ENCODE data around the gene VAC14. TPM values are rescaled to one million over a fixed set of nuclear protein-coding genes. Genes with fewer than 3 reads are reported as not detected.

Gene VAC14
- total and polyA plus RNA-seq, 2 of the 8 experiments (the other 6 are each of a cell fraction or from before 2014, with no cell fraction given), result 56.0 to 108 TPM

- Histone ChIP-seq H3K27ac (ENCODE audit: low read depth, low read length) (no peak overlapping the region), H3K4me1 (replicated peaks in 1 of 4; ENCODE audit: control insufficient read depth in 3 of 4, insufficient read depth in 4 of 4, low read length in 3 of 4) (no peaks in the 10 kb centered on the region), H2BK20ac (ENCODE audit: low read length) (no peak overlapping the region), H2AFZ (ENCODE audit: low read length) (no peak overlapping the region), H3K36me3 (ENCODE audit: control insufficient read depth in 2 of 4, insufficient read depth in 4 of 4, low read length in 3 of 4) (no peaks in the 10 kb centered on the region), H2BK12ac (ENCODE audit: low read depth, low read length) (no peak overlapping the region), H2AK5ac (ENCODE audit: low read depth, low read length) (no peak overlapping the region), H3K79me2 (ENCODE audit: control insufficient read depth in 1 of 2, insufficient read depth in 2 of 2, low read length in 2 of 2) (no peaks in the 10 kb centered on the region), H3K4me2 (ENCODE audit: insufficient read depth in 1 of 2, low read depth in 2 of 2, low read length in 2 of 2) (no peak overlapping the region), H4K20me1 (replicated peaks in 1 of 2; ENCODE audit: control insufficient read depth in 1 of 2, insufficient read depth in 2 of 2, low read length in 2 of 2) (no peaks in the 10 kb centered on the region), H2BK120ac (replicated peaks; ENCODE audit: low read depth, low read length) (no peak overlapping the region), H3K4me3 (ENCODE audit: extremely low read depth in 1 of 4, insufficient read depth in 2 of 4, low read depth in 3 of 4, low read length in 4 of 4) (no peak overlapping the region), H2BK5ac (ENCODE audit: low read depth, low read length) (no peak overlapping the region), H3K14ac (ENCODE audit: insufficient read length) (no peak overlapping the region), H3K56ac (replicated peaks; ENCODE audit: insufficient read length, low read depth, low read length) (no peak overlapping the region), H3K9me3 (ENCODE audit: insufficient read depth in 2 of 2, low read depth in 1 of 2, low read length in 1 of 2) (no peaks in the 10 kb centered on the region), H3K23me2 (ENCODE audit: low read depth, low read length) (no peaks in the 10 kb centered on the region; the same call in 1 of the 2 replicates), H3K79me1 (ENCODE audit: low read depth, low read length) (no peaks in the 10 kb centered on the region), H4K91ac (replicated peaks; ENCODE audit: insufficient read length, low read length) (no peak overlapping the region), H4K5ac (ENCODE audit: insufficient read length, low read depth, low read length) (no peak overlapping the region), H4K8ac (ENCODE audit: extremely low read depth, insufficient read depth, low read length) (no peak overlapping the region), H3K4ac (replicated peaks; ENCODE audit: insufficient read length, low read depth, low read length) (no peak overlapping the region), H2BK15ac (ENCODE audit: low read length) (no peak overlapping the region), H3K23ac (ENCODE audit: insufficient read length) (no peak overlapping the region), H3K9ac (replicated peaks in 1 of 4; ENCODE audit: extremely low read depth in 1 of 4, low read depth in 3 of 4, low read length in 3 of 4) (no peak overlapping the region), H3K27me3 (replicated peaks in 1 of 4; ENCODE audit: control insufficient read depth in 3 of 4, extremely low read depth in 1 of 4, insufficient read depth in 3 of 4, low read length in 3 of 4) (no peaks in the 10 kb centered on the region), H3K18ac (ENCODE audit: extremely low read depth, low read length) (no peak overlapping the region)
- 87% methylated on average over 1 of the region's 1 CpG; no CpG with 5 or more reads in 1 of the 2 experiments for WGBS, 2 experiments (ENCODE audit: extremely low coverage in 1 of 2, insufficient coverage in 1 of 2, insufficient read length in 1 of 2, insufficient replicate concordance in 2 of 2, low coverage in 1 of 2, low lambda C conversion rate in 2 of 2, missing lambda C conversion rate in 1 of 2)
- FAIRE-seq (no peak), DNase-seq (ENCODE audit: low read depth in 1 of 2, low spot score in 2 of 2) (no peak)
- ChIA-PET CTCF (ENCODE audit: partially characterized antibody) (no interaction called here), POLR2A (ENCODE audit: partially characterized antibody) (interaction anchor here (0.7 kb wide), 1 partner anchor 249 kb away, joined by 3 read pairs; no protein-coding TSS in a partner anchor)
- TF ChIP-seq SAP30 (IDR thresholded peaks at IDR 0.05; ENCODE audit: insufficient read depth, insufficient replicate concordance, low read length) (no peak), SRF (IDR thresholded peaks at IDR 0.05; ENCODE audit: low read depth, low read length) (no peak), RXRA (IDR thresholded peaks at IDR 0.05; ENCODE audit: insufficient read depth, low read depth, low read length) (no peak), FOSL1 (IDR thresholded peaks at IDR 0.05; ENCODE audit: insufficient read depth, low read depth, low read length) (no peak), E2F6 (IDR thresholded peaks at IDR 0.05) (no peak), PHF8 (conservative IDR thresholded peaks at IDR 0.05; ENCODE audit: low read depth, low read length) (no peak), CHD1 (IDR thresholded peaks at IDR 0.05; ENCODE audit: low read depth, low read length) (no peak), EP300 (IDR thresholded peaks at IDR 0.05; ENCODE audit: borderline replicate concordance in 1 of 2, low read depth in 2 of 2, low read length in 2 of 2) (no peak), POLR2A (IDR thresholded peaks at IDR 0.05; ENCODE audit: control extremely low read depth in 1 of 2, low read depth in 2 of 2, low read length in 2 of 2) (no peak), GTF2F1 (IDR thresholded peaks at IDR 0.05; ENCODE audit: borderline replicate concordance, low read depth, low read length) (no peak), NANOG (IDR thresholded peaks at IDR 0.05; ENCODE audit: insufficient read depth, low read depth, low read length, poor library complexity, severe bottlenecking) (no peak), RFX5 (IDR thresholded peaks at IDR 0.05; ENCODE audit: borderline replicate concordance, low read depth, low read length) (no peak), HDAC2 (IDR thresholded peaks at IDR 0.05; ENCODE audit: borderline replicate concordance in 1 of 2, low read depth in 2 of 2, low read length in 2 of 2) (no peak)
These were observed 158.3 kb downstream of the VAC14 start for GRCh38 chr16:70642633-70643032.
